HCT116 (cell line): ENCODE data around the gene SH2B3. TPM values are rescaled to one million over a fixed set of nuclear protein-coding genes. Genes with fewer than 3 reads are reported as not detected.

Source experiments
- ATAC-seq: fragments of 200-7000 bp; cut with Tn5 transposase; 2 replicates; pipeline ENCODE4 v1.9.1; 2020; ENCODE audit warnings: mild to moderate bottlenecking, moderate library complexity
- BruUV-seq: library from RNA; stranded (reverse); fragments of 400-500 nt; replicated peaks from 2 replicates; lab custom pipeline; 2021; lab: Mats Ljungman, UMichigan
- CTCF ChIA-PET: fragments of 300-600 bp; sonication (Branson Sonifier 250); formaldehyde crosslinking; loops from one replicate; lab custom pipeline; 2021; ENCODE audit warnings: antibody characterized with exemption; lab: Charles Lee
- POLR2A ChIA-PET: fragments of 300-600, 350-600 bp; sonication (Branson Sonifier 250); formaldehyde crosslinking; loops from one replicate; lab custom pipeline; 2021; ENCODE audit warnings: antibody characterized with exemption; lab: Charles Lee
- RAD21 ChIA-PET, 2 experiments: fragments of 300-600 bp; sonication (Branson Sonifier 250); formaldehyde crosslinking; loops; one replicate each; lab custom pipeline; 2023; ENCODE audit warnings: low total read pairs in 2 of 2; ENCODE audit not compliant: uncharacterized antibody in 2 of 2, unreplicated experiment in 2 of 2, low non-redundant PET in 1 of 2; lab: Charles Lee
- DNase-seq: peaks from one replicate; pipeline ENCODE4 v3.0.0-alpha.2; 2010; ENCODE audit warnings: low read depth, low spot score
- H2AFZ ChIP-seq: fragments of 200-600 bp; shearing (Covaris generic), sonication (generic); 2 replicates; pipeline ENCODE4 v1.6.1; 2017; ENCODE audit warnings: low read depth, mixed run types, mixed read lengths, antibody characterized with exemption, low read length; ENCODE audit not compliant: poor library complexity, severe bottlenecking
- H3K27ac ChIP-seq: 2 replicates; pipeline ENCODE4 v1.5.1; 2012; ENCODE audit warnings: low read depth, low read length
- H3K27me3 ChIP-seq: fragments of 200-600 bp; sonication (generic); 2 replicates; pipeline ENCODE4 v1.6.1; 2016; ENCODE audit warnings: mixed run types, low read length, mixed read lengths; ENCODE audit not compliant: insufficient read depth
- H3K36me3 ChIP-seq, 2 experiments: fragments of 200-500 bp in 1 of 2; fragments of 200-600 bp in 1 of 2; sonication (Bioruptor generic) in 1 of 2; sonication (generic) in 1 of 2; 2 replicates each; pipeline versions ENCODE4 v1.5.1 to v1.6.1; 2014 to 2016; ENCODE audit warnings: low read length in 2 of 2, inconsistent platforms in 1 of 2, mixed read lengths in 1 of 2, mixed run types in 1 of 2; ENCODE audit not compliant: insufficient read depth in 2 of 2, control insufficient read depth in 1 of 2
- H3K4me1 ChIP-seq, 2 experiments: fragments of 200-600 bp in 1 of 2; sonication (generic) in 1 of 2; 2 replicates each; pipeline versions ENCODE4 v1.5.1 to v1.6.1; 2012 to 2017; ENCODE audit warnings: low read length in 2 of 2, inconsistent platforms in 1 of 2, mild to moderate bottlenecking in 1 of 2, mixed read lengths in 1 of 2, mixed run types in 1 of 2, moderate library complexity in 1 of 2; ENCODE audit not compliant: insufficient read depth in 2 of 2, control insufficient read depth in 1 of 2
- H3K4me2 ChIP-seq: fragments of 200-600 bp; sonication (generic); 2 replicates; pipeline ENCODE4 v1.6.1; 2017; ENCODE audit warnings: mixed run types, low read length, mixed read lengths
- H3K4me3 ChIP-seq, 2 experiments: fragments of 200-600 bp in 1 of 2; sonication (generic) in 1 of 2; replicated peaks in 1 of 2; 2 replicates each; pipeline ENCODE4 v1.5.1; 2011 to 2016; ENCODE audit warnings: low read length in 2 of 2, control low read depth in 1 of 2, low read depth in 1 of 2, mild to moderate bottlenecking in 1 of 2, mixed read lengths in 1 of 2, mixed run types in 1 of 2
- H3K79me2 ChIP-seq: fragments of 200-600 bp; sonication (generic); 2 replicates; pipeline ENCODE4 v1.6.1; 2017; ENCODE audit warnings: mild to moderate bottlenecking, mixed run types, low read length, moderate library complexity, mixed read lengths; ENCODE audit not compliant: insufficient read depth
- H3K9ac ChIP-seq: fragments of 200-600 bp; sonication (generic); 2 replicates; pipeline ENCODE4 v1.6.1; 2016; ENCODE audit warnings: low read length, mixed read lengths
- H3K9me2 ChIP-seq: fragments of 200-600 bp; sonication (generic), shearing (Covaris generic); 2 replicates; pipeline ENCODE4 v1.6.1; 2017; ENCODE audit warnings: mixed run types, mild to moderate bottlenecking, moderate library complexity; ENCODE audit not compliant: insufficient read depth
- H3K9me3 ChIP-seq, 2 experiments: fragments of 200-500 bp in 1 of 2; fragments of 200-600 bp in 1 of 2; sonication (Bioruptor generic) in 1 of 2; sonication (generic) in 1 of 2; 2 replicates each; pipeline ENCODE4 v1.6.1; 2014 to 2017; ENCODE audit warnings: low read length in 2 of 2, mixed read lengths in 2 of 2, inconsistent platforms in 1 of 2, low read depth in 1 of 2, mild to moderate bottlenecking in 1 of 2, mixed run types in 1 of 2, moderate library complexity in 1 of 2; ENCODE audit not compliant: control insufficient read depth in 1 of 2, insufficient read depth in 1 of 2
- H4K20me1 ChIP-seq: fragments of 200-600 bp; sonication (generic), shearing (Covaris generic); 2 replicates; pipeline ENCODE4 v1.6.1; 2017; ENCODE audit warnings: mixed run types, mild to moderate bottlenecking, moderate library complexity; ENCODE audit not compliant: insufficient read depth
- ELF1 ChIP-seq: IDR thresholded peaks from 2 replicates; pipeline ENCODE4 v1.6.1; 2012; ENCODE audit warnings: low read depth, borderline replicate concordance
- EZH2phosphoT487 ChIP-seq: fragments of 200-600 bp; IDR thresholded peaks from 2 replicates; pipeline ENCODE4 v1.6.1; 2018; ENCODE audit warnings: antibody characterized with exemption, borderline replicate concordance
- POLR2AphosphoS5 ChIP-seq: IDR thresholded peaks from 2 replicates; pipeline ENCODE4 v1.6.1; 2011; ENCODE audit warnings: mild to moderate bottlenecking, low read depth, low read length, moderate library complexity
- ZFX ChIP-seq: fragments of 450-650 bp; IDR thresholded peaks from 2 replicates; pipeline ENCODE4 v1.6.1; 2017
- ZNF274 ChIP-seq: fragments of 200-500 bp; sonication (Bioruptor generic); IDR thresholded peaks from 2 replicates; pipeline ENCODE4 v1.6.1; 2014; ENCODE audit warnings: mild to moderate bottlenecking, low read depth, low read length, inconsistent platforms
- intact Hi-C: fragments of 100-400 bp; cut with micrococcal nuclease; formaldehyde crosslinking; loops from 2 replicates; pipeline ENCODE4 v1.10.0; 2022
- total RNA-seq: library from RNA; stranded (reverse); gene quantifications from one replicate; pipeline ENCODE4 v1.2.1, GENCODE V29; 2021; ENCODE audit not compliant: unreplicated experiment
- TF ChIP-seq, protein P1 (sequence below): IDR thresholded peaks from 2 replicates; pipeline ENCODE4 v1.6.1; 2012
- TF ChIP-seq, protein P2 (sequence below): IDR thresholded peaks from 2 replicates; pipeline ENCODE4 v1.6.1; 2012; ENCODE audit warnings: low read depth
- TF ChIP-seq, protein P3 (sequence below): IDR thresholded peaks from 2 replicates; pipeline ENCODE4 v1.6.1; 2012

The SH2B3 gene
- total RNA-seq, 1 experiment from 2014 or later, result 17.3 TPM

DNA sequence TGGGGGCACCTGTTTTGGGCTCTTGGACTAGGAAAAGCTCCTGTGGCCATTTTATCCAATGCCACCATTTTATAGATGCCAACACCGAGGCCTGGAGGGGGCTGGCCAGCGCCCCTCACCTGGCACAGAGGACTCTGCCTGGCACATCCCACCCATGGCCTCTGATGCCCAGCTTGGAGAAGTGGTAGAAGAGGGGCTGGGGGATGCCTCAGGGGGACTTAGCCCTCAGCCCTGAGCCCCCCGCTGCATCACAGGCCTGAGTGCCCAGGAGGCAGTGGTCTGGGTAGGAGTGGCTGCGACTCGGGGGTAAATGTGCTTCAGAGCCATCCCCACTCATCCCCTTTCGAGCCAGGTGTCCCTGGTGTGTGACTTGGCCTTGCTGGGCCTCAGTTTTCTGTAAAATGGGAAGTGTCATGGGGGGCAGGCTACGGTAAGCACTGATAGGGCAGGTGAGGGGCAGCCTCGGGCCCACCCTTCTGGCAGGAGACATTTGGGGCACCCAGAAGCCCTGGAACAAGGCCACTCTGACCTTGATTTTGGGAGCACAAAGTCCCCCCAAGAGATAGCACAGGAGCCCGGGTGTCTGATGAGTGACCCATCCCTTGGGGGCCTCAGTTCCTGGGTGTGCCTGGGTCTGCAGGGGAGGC, 22.5 kb downstream of the SH2B3 start:
- Histone ChIP-seq H3K27ac (no peak overlapping the region), H3K9ac (no peak overlapping the region), H3K9me3 (no peaks in the 10 kb centered on the region), H2AFZ (no peak overlapping the region), H3K4me2 (no peak overlapping the region), H3K4me3 (no peak overlapping the region), H3K9me2 (no peaks in the 10 kb centered on the region), H3K27me3 (no peaks in the 10 kb centered on the region), H4K20me1 (no peaks in the 10 kb centered on the region), H3K79me2 (no peaks in the 10 kb centered on the region), H3K36me3 (no peaks in the 10 kb centered on the region), H3K4me1 (peaks cover 22 to 36% of the 10 kb centered on the region in 2 experiments)
- CTCF ChIA-PET, result no interaction called here
- no peak for ATAC-seq
- DNase-seq, result no peak
- BruUV-seq, result no TSS peak
- POLR2A ChIA-PET, result no interaction called here
- RAD21 ChIA-PET, result no interaction called here
- TF ChIP-seq ZFX, result no peak
- no peak for TF ChIP-seq POLR2AphosphoS5
- no peak for TF ChIP-seq ELF1
- TF ChIP-seq, protein P1, sequence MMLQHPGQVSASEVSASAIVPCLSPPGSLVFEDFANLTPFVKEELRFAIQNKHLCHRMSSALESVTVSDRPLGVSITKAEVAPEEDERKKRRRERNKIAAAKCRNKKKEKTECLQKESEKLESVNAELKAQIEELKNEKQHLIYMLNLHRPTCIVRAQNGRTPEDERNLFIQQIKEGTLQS, result no peak
- TF ChIP-seq, protein P2, sequence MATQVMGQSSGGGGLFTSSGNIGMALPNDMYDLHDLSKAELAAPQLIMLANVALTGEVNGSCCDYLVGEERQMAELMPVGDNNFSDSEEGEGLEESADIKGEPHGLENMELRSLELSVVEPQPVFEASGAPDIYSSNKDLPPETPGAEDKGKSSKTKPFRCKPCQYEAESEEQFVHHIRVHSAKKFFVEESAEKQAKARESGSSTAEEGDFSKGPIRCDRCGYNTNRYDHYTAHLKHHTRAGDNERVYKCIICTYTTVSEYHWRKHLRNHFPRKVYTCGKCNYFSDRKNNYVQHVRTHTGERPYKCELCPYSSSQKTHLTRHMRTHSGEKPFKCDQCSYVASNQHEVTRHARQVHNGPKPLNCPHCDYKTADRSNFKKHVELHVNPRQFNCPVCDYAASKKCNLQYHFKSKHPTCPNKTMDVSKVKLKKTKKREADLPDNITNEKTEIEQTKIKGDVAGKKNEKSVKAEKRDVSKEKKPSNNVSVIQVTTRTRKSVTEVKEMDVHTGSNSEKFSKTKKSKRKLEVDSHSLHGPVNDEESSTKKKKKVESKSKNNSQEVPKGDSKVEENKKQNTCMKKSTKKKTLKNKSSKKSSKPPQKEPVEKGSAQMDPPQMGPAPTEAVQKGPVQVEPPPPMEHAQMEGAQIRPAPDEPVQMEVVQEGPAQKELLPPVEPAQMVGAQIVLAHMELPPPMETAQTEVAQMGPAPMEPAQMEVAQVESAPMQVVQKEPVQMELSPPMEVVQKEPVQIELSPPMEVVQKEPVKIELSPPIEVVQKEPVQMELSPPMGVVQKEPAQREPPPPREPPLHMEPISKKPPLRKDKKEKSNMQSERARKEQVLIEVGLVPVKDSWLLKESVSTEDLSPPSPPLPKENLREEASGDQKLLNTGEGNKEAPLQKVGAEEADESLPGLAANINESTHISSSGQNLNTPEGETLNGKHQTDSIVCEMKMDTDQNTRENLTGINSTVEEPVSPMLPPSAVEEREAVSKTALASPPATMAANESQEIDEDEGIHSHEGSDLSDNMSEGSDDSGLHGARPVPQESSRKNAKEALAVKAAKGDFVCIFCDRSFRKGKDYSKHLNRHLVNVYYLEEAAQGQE, result no peak
- TF ChIP-seq ZNF274, result no peak
- TF ChIP-seq, protein P3, sequence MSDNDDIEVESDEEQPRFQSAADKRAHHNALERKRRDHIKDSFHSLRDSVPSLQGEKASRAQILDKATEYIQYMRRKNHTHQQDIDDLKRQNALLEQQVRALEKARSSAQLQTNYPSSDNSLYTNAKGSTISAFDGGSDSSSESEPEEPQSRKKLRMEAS, result no peak
- no peak for TF ChIP-seq EZH2phosphoT487
- intact Hi-C loops, result no loop called here
